HG03066 (cell line): ENCODE data around the gene PDE10A.
"Not testable (repeated sequence)": the region's sequence is repeated elsewhere in the genome, so short reads cannot be mapped to it uniquely, and the experiment has no call there.

Experiments used
- ATAC-seq: cut with Tn5 transposase; IDR thresholded peaks from one replicate; pipeline ENCODE4 v1.9.1; 2021; ENCODE audit warnings: low read depth; ENCODE audit not compliant: unreplicated experiment

PDE10A gene

GRCh38 chr6:165566088-165566828, 96.8 kb downstream of the PDE10A start:
- no peak for ATAC-seq

GRCh38 chr6:165562421-165563090, 100.5 kb downstream of the PDE10A start:
- no peak for ATAC-seq

GRCh38 chr6:165559632-165560031, 103.4 kb downstream of the PDE10A start:
- ATAC-seq = no peak

- ATAC-seq = not testable (repeated sequence)
Measured at GRCh38 chr6:165558097-165558496, 104.9 kb downstream of the PDE10A start.

GRCh38 chr6:165557674-165558073, 105.4 kb downstream of the PDE10A start:
- no peak for ATAC-seq

GRCh38 chr6:165556116-165556843, 106.8 kb downstream of the PDE10A start:
- no peak for ATAC-seq

- ATAC-seq = not testable (repeated sequence)
Measured at GRCh38 chr6:165554644-165555043, 108.4 kb downstream of the PDE10A start.

GRCh38 chr6:165552248-165552736, 110.7 kb downstream of the PDE10A start:
- ATAC-seq = no peak

- ATAC-seq = no peak
Measured at GRCh38 chr6:165551828-165552227, 111.2 kb downstream of the PDE10A start.

GRCh38 chr6:165548450-165548849, 114.6 kb downstream of the PDE10A start:
- no peak for ATAC-seq

- no peak for ATAC-seq
Measured at GRCh38 chr6:165545806-165546205, 117.2 kb downstream of the PDE10A start.

- ATAC-seq = no peak
Measured at GRCh38 chr6:165543781-165544180, 119.3 kb downstream of the PDE10A start.

- no peak for ATAC-seq
Measured at GRCh38 chr6:165536911-165537310, 126.1 kb downstream of the PDE10A start.

GRCh38 chr6:165519316-165519715, 143.7 kb downstream of the PDE10A start:
- no peak for ATAC-seq

GRCh38 chr6:165515963-165516624, 146.9 kb downstream of the PDE10A start:
- ATAC-seq = no peak

- ATAC-seq = no peak
Measured at GRCh38 chr6:165514621-165515020, 148.4 kb downstream of the PDE10A start.

GRCh38 chr6:165511807-165512206, 151.2 kb downstream of the PDE10A start:
- peak; percentile 87 for ATAC-seq

- no peak for ATAC-seq
Measured at GRCh38 chr6:165508321-165508869, 154.6 kb downstream of the PDE10A start.

- no peak for ATAC-seq
Measured at GRCh38 chr6:165506657-165507056, 156.4 kb downstream of the PDE10A start.

- not testable (repeated sequence) for ATAC-seq
Measured at GRCh38 chr6:165500214-165500907, 162.7 kb downstream of the PDE10A start.
